Gastroesophageal sphincter (tissue), 4 donors: Measurements from ENCODE around the gene LRRC31. TPM values are rescaled to one million over a fixed set of nuclear protein-coding genes. Genes with fewer than 3 reads are reported as not detected.

ENCODE experiments used
- ATAC-seq: fragments of 150-250 bp; one replicate; pipeline ENCODE4 v1.9.1; 2016; ENCODE audit warnings: mild to moderate bottlenecking, moderate library complexity
- H3K27ac ChIP-seq, 4 donors: fragments of 200-600 bp; sonication (generic) in 3 of 4; 1 replicate in 3 of 4; 2 replicates in 1 of 4; pipeline ENCODE4 v1.5.1; 2016 to 2019
- H3K27me3 ChIP-seq: fragments of 200-600 bp; sonication (generic); one replicate; pipeline ENCODE4 v1.5.1; 2019
- H3K36me3 ChIP-seq, 2 donors: fragments of 200-600 bp; sonication (generic); one replicate each; pipeline ENCODE4 v1.5.1; 2019; ENCODE audit warnings: control low read depth in 1 of 2
- H3K4me1 ChIP-seq, 3 donors: fragments of 200-600 bp; sonication (generic); 1 replicate in 2 of 3; 2 replicates in 1 of 3; pipeline ENCODE4 v1.5.1; 2016 to 2019; ENCODE audit warnings: control low read depth in 2 of 3
- H3K4me3 ChIP-seq, 2 donors: fragments of 200-600 bp; sonication (generic); one replicate each; pipeline ENCODE4 v1.5.1; 2019; ENCODE audit warnings: mild to moderate bottlenecking in 1 of 2, moderate library complexity in 1 of 2
- H3K9me3 ChIP-seq, 3 donors: fragments of 200-600 bp; sonication (generic); one replicate each; pipeline ENCODE4 v1.5.1; 2017 to 2019; ENCODE audit warnings: control low read depth in 2 of 3
- CTCF ChIP-seq, 4 experiments: fragments of 200-600 bp in 2 of 4; fragments of 450-650 bp in 2 of 4; sonication (generic) in 1 of 4; IDR thresholded peaks; one replicate each; pipeline ENCODE4 v1.5.1; 2017 to 2019; ENCODE audit warnings: antibody characterized with exemption in 4 of 4, mild to moderate bottlenecking in 2 of 4, moderate library complexity in 2 of 4
- EP300 ChIP-seq: sonication (generic); formaldehyde crosslinking; IDR thresholded peaks from one replicate; pipeline ENCODE4 v1.6.1; 2017; ENCODE audit warnings: antibody characterized with exemption, mild to moderate bottlenecking
- POLR2A ChIP-seq, 2 donors: fragments of 450-650 bp; IDR thresholded peaks; one replicate each; pipeline ENCODE4 v1.6.1; 2017; ENCODE audit warnings: antibody characterized with exemption in 2 of 2, mild to moderate bottlenecking in 2 of 2, moderate library complexity in 1 of 2
- POLR2AphosphoS5 ChIP-seq: sonication (generic); formaldehyde crosslinking; IDR thresholded peaks from one replicate; pipeline ENCODE4 v1.6.1; 2017; ENCODE audit warnings: antibody characterized with exemption
- WGBS, 2 donors: methylation state at CpG; one replicate each; pipeline ENCODE4 v1.1.5; 2018; ENCODE audit warnings: low coverage in 1 of 2; 5-methylcytosine and 5-hydroxymethylcytosine counted together
- total RNA-seq, 4 donors: library from RNA; depleted of rRNA; stranded (reverse); fragments of >200 nt; gene quantifications; one replicate each; pipeline ENCODE4 v1.1.0, GENCODE V29; 2016

Gene LRRC31
- total RNA-seq, result under 1 TPM in 1 of 4 donors, not detected in 3; 0.35 TPM

- H3K27me3 ChIP-seq, result no peaks in the 10 kb centered on the region
- no peak for TF ChIP-seq POLR2A (IDR thresholded peaks at IDR 0.05)
- TF ChIP-seq CTCF (IDR thresholded peaks at IDR 0.05), result no peak
- no peak for TF ChIP-seq POLR2AphosphoS5
- TF ChIP-seq EP300, result no peak
- 73 to 88% methylated on average over 2 of the region's 2 CpGs for WGBS, 2 donors
Observed at GRCh38 chr3:169869484-169870220, at the start of gene LRRC31. LRRC31 (minus strand) TSS chr3:169869935; CDS start chr3:169869807, 128 bp downstream.

GRCh38 chr3:169914321-169914720 is 44.6 kb upstream of the LRRC31 start:
- H3K27ac ChIP-seq, result no peak overlapping the region
- H3K9me3 ChIP-seq, result no peaks in the 10 kb centered on the region
- no peak for ATAC-seq
- H3K4me1 ChIP-seq, result no peaks in the 10 kb centered on the region
- H3K27me3 ChIP-seq, result no peaks in the 10 kb centered on the region
- TF ChIP-seq EP300 (no peak), CTCF (IDR thresholded peaks at IDR 0.05) (no peak), POLR2AphosphoS5 (no peak), POLR2A (IDR thresholded peaks at IDR 0.05) (no peak)
- no peak overlapping the region for H3K4me3 ChIP-seq
- WGBS, 2 donors, result 51 to 69% methylated on average over 2 of the region's 2 CpGs
- no peaks in the 10 kb centered on the region for H3K36me3 ChIP-seq

More at GRCh38 chr3:169869484-169870220, at the start of gene LRRC31:
- no peak within 1 kb of the TSS for H3K4me3 ChIP-seq
- H3K36me3 ChIP-seq, result no peaks in the 10 kb centered on the region
- no peak within 1 kb of the TSS for H3K27ac ChIP-seq
- no peaks in the 10 kb centered on the region for H3K9me3 ChIP-seq
- ATAC-seq, result no peak
- no peaks in the 10 kb centered on the region for H3K4me1 ChIP-seq

- 61 to 87% methylated on average over 2 to 3 of the region's 3 CpGs for WGBS, 2 donors
- no peaks in the 10 kb centered on the region for H3K4me1 ChIP-seq
Observed at GRCh38 chr3:169913323-169913722, 43.6 kb upstream of the LRRC31 start.

GRCh38 chr3:169911272-169911671 is 41.5 kb upstream of the LRRC31 start, which contains the start of gene SAMD7:
SAMD7 (plus strand) TSS chr3:169911572; CDS start chr3:169919499, 7,927 bp downstream.
- H3K27me3 ChIP-seq, result no peaks in the 10 kb centered on the region
- H3K4me1 ChIP-seq, result no peaks in the 10 kb centered on the region
- no peak within 1 kb of the TSS for H3K27ac ChIP-seq
- TF ChIP-seq CTCF (IDR thresholded peaks at IDR 0.05), result no peak
- no peak for TF ChIP-seq EP300
- no peak for TF ChIP-seq POLR2A (IDR thresholded peaks at IDR 0.05)
- TF ChIP-seq POLR2AphosphoS5, result no peak
- no peak for ATAC-seq
- 100% methylated on average over 1 of the region's 1 CpG for WGBS, 2 donors
- H3K36me3 ChIP-seq, result no peaks in the 10 kb centered on the region
- H3K9me3 ChIP-seq, result no peaks in the 10 kb centered on the region
- H3K4me3 ChIP-seq, result no peak within 1 kb of the TSS

More at GRCh38 chr3:169913323-169913722, 43.6 kb upstream of the LRRC31 start:
- TF ChIP-seq POLR2AphosphoS5 (no peak), CTCF (IDR thresholded peaks at IDR 0.05) (no peak)
- Histone ChIP-seq H3K4me3 (no peak overlapping the region), H3K36me3 (no peaks in the 10 kb centered on the region), H3K27me3 (no peaks in the 10 kb centered on the region), H3K9me3 (no peaks in the 10 kb centered on the region), H3K27ac (no peak overlapping the region)
- no peak for ATAC-seq

- no peak for ATAC-seq
- Histone ChIP-seq H3K4me1 (no peaks in the 10 kb centered on the region), H3K27ac (no peak overlapping the region), H3K4me3 (no peak overlapping the region), H3K9me3 (no peaks in the 10 kb centered on the region), H3K27me3 (no peaks in the 10 kb centered on the region), H3K36me3 (no peaks in the 10 kb centered on the region)
- no peak for TF ChIP-seq CTCF (IDR thresholded peaks at IDR 0.05)
- TF ChIP-seq POLR2A (IDR thresholded peaks at IDR 0.05), result no peak
- TF ChIP-seq POLR2AphosphoS5, result no peak
- TF ChIP-seq EP300, result no peak
- 57% methylated on average over 1 of the region's 4 CpGs; no CpG with 5 or more reads in 1 of the 2 donors for WGBS, 2 donors
Observed at GRCh38 chr3:169907944-169908343, 38.2 kb upstream of the LRRC31 start.
